A549 (cell line): ENCODE data around the gene MSN.

Experiments
- CBX8 ChIP-seq: fragments of 200-600 bp; sonication (generic); IDR thresholded peaks from 2 replicates; pipeline ENCODE4 v1.6.1; 2016
- CHD2 ChIP-seq: fragments of 150-350 bp; IDR thresholded peaks from 2 replicates; pipeline ENCODE4 v1.6.1; 2014; ENCODE audit warnings: low read length; ENCODE audit not compliant: partially characterized antibody
- CHD4 ChIP-seq: fragments of 200-600 bp; sonication (generic); IDR thresholded peaks from 2 replicates; pipeline ENCODE4 v1.6.1; 2016; ENCODE audit warnings: antibody characterized with exemption, mild to moderate bottlenecking, borderline replicate concordance
- CTCF ChIP-seq: fragments of >200 bp; sonication (Bioruptor Twin); formaldehyde crosslinking; IDR thresholded peaks from 3 replicates; pipeline ENCODE4 v1.5.1; 2016
- ELK1 ChIP-seq: fragments of 150-350 bp; IDR thresholded peaks from 2 replicates; pipeline ENCODE4 v1.6.1; 2014; ENCODE audit warnings: low read depth, mild to moderate bottlenecking, low read length
- EP300 ChIP-seq, 2 experiments: fragments of >200 bp; sonication (Bioruptor Twin); formaldehyde crosslinking; IDR thresholded peaks; 2 replicates in 1 of 2; 3 replicates in 1 of 2; pipeline ENCODE4 v1.6.1; 2016 to 2017
- JUN ChIP-seq, 2 experiments: fragments of >200 bp; sonication (Bioruptor Twin); formaldehyde crosslinking; IDR thresholded peaks; 2 replicates in 1 of 2; 3 replicates in 1 of 2; pipeline ENCODE4 v1.6.1; 2016 to 2017
- MAX ChIP-seq: IDR thresholded peaks from 2 replicates; pipeline ENCODE4 v1.6.1; 2012
- MYC ChIP-seq: IDR thresholded peaks from 2 replicates; pipeline ENCODE4 v1.6.1; 2012; ENCODE audit warnings: mild to moderate bottlenecking, inconsistent platforms, low read length, improper control_type of control experiment, borderline replicate concordance
- NFE2L2 ChIP-seq: fragments of 150-350 bp; conservative IDR thresholded peaks from 2 replicates; pipeline ENCODE4 v1.6.1; 2014; ENCODE audit warnings: low read length
- POLR2A ChIP-seq: IDR thresholded peaks from 2 replicates; pipeline ENCODE4 v1.6.1; 2012; ENCODE audit warnings: mild to moderate bottlenecking, low read length
- RAD21 ChIP-seq, 2 experiments: fragments of >200 bp in 1 of 2; sonication (Bioruptor Twin) in 1 of 2; formaldehyde crosslinking in 1 of 2; IDR thresholded peaks in 1 of 2; conservative IDR thresholded peaks in 1 of 2; 2 replicates in 1 of 2; 3 replicates in 1 of 2; pipeline ENCODE4 v1.6.1; 2012 to 2018; ENCODE audit warnings: inconsistent platforms in 1 of 2
- SMC3 ChIP-seq: fragments of >200 bp; sonication (Bioruptor Twin); formaldehyde crosslinking; IDR thresholded peaks from 3 replicates; pipeline ENCODE4 v1.6.1; 2018; ENCODE audit warnings: inconsistent platforms
- USF2 ChIP-seq: fragments of 450-650 bp; IDR thresholded peaks from 2 replicates; pipeline ENCODE4 v1.6.1; 2014; ENCODE audit warnings: antibody characterized with exemption

GRCh38 chrX:65783746-65784145 is 116.3 kb downstream of the MSN start:
- no peak for TF ChIP-seq CHD4
- no peak for TF ChIP-seq RAD21 (conservative IDR thresholded peaks at IDR 0.05 in 1 of 2, IDR thresholded peaks at IDR 0.05 in 1 of 2)
- TF ChIP-seq CTCF, result no peak
- no peak for TF ChIP-seq POLR2A
- no peak for TF ChIP-seq MYC
- no peak for TF ChIP-seq JUN (IDR thresholded peaks at IDR 0.05)
- TF ChIP-seq SMC3, result no peak
- no peak for TF ChIP-seq USF2
- no peak for TF ChIP-seq EP300 (IDR thresholded peaks at IDR 0.05)
- no peak for TF ChIP-seq CHD2
- no peak for TF ChIP-seq CBX8
- no peak for TF ChIP-seq ELK1
- TF ChIP-seq NFE2L2, result no peak
- no peak for TF ChIP-seq MAX
